Thoracic aorta (tissue), 2 donors: ENCODE results near the gene NOS1AP. TPM values are rescaled to one million over a fixed set of nuclear protein-coding genes. Genes with fewer than 3 reads are reported as not detected.
A peak's percentile ranks its signal among the peaks of the same experiment; 100 is the strongest.

Source experiments
- ATAC-seq: fragments of 150-250 bp; one replicate; pipeline ENCODE4 v1.8.0; 2017; ENCODE audit warnings: low read depth; ENCODE audit not compliant: insufficient number of reproducible peaks, low FRiP score
- DNase-seq: peaks from one replicate; pipeline ENCODE4 v3.0.0-alpha.2; 2020; ENCODE audit warnings: low spot score
- H3K27ac ChIP-seq, 2 donors: fragments of 200-600 bp; sonication (generic); 1 replicate in 1 of 2; 2 replicates in 1 of 2; pipeline ENCODE4 v1.5.1; 2016; ENCODE audit warnings: mild to moderate bottlenecking in 2 of 2, moderate library complexity in 2 of 2
- H3K27me3 ChIP-seq: fragments of 200-600 bp; sonication (generic); replicated peaks from 2 replicates; pipeline ENCODE4 v1.6.0; 2016; ENCODE audit warnings: mild to moderate bottlenecking; ENCODE audit not compliant: insufficient read depth
- H3K36me3 ChIP-seq: fragments of 200-600 bp; sonication (generic); one replicate; pipeline ENCODE4 v1.5.1; 2016
- H3K4me1 ChIP-seq, 2 donors: fragments of 200-600 bp; sonication (generic); 1 replicate in 1 of 2; 2 replicates in 1 of 2; pipeline versions ENCODE4 v1.5.1 to v1.6.0; 2016; ENCODE audit warnings: low read depth in 2 of 2, mild to moderate bottlenecking in 1 of 2; ENCODE audit not compliant: control insufficient read depth in 1 of 2
- H3K4me3 ChIP-seq: fragments of 200-600 bp; sonication (generic); 2 replicates; pipeline ENCODE4 v1.5.1; 2016; ENCODE audit warnings: mild to moderate bottlenecking
- H3K9me3 ChIP-seq: fragments of 200-600 bp; sonication (generic); 2 replicates; pipeline ENCODE4 v1.5.1; 2016
- total RNA-seq, 2 donors: library from RNA; depleted of rRNA; stranded (reverse); fragments of >200 nt; gene quantifications; one replicate each; pipeline versions ENCODE4 v1.1.0 to v1.2.3, GENCODE V29; 2016
- TF ChIP-seq, protein P1 (sequence below): fragments of 200-600 bp; sonication (generic); IDR thresholded peaks from one replicate; pipeline ENCODE4 v1.5.1; 2019; ENCODE audit warnings: antibody characterized with exemption

NOS1AP gene
- total RNA-seq, 2 donors from 2014 or later = 6.3 to 12.2 TPM

DNA sequence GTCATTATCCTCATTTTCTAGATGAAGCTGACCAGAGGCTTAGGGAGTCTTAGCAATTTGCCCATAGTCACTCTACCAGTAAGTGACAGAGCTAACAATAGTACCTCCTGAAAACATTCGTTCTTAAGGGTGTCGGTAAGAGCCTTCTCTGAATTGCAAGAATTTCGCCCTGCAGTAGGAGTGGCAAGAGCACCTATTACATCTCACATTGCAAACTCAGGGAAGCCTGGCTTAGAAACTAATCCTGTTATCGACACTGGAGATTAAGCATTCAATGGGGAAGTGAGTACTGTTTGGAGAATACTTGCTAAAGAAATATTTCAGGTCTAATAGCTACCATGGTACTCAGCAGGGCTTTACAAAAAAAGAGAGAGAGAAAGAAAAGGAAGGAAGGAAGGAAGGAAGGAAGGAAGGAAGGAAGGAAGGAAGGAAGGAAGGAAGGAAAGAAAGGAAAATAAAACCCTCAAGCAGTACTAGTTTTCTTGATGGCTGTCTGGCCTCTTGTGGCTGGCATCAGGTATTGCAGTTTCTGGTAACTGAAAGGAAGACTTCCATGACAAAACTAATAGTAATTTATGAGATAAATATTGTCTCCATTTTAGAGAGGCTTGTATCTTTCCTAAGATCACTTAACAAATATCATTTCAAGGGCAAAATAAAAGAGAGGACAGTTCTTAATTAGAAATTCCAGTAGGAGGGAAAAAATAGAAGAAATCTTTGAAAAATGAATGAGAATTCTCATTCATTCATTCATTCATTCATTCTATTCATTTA is 322.5 kb downstream of the NOS1AP start:
- DNase-seq (no peak), ATAC-seq (no peak)
- no peaks in the 10 kb centered on the region for H3K4me1 ChIP-seq
- TF ChIP-seq, protein P1, sequence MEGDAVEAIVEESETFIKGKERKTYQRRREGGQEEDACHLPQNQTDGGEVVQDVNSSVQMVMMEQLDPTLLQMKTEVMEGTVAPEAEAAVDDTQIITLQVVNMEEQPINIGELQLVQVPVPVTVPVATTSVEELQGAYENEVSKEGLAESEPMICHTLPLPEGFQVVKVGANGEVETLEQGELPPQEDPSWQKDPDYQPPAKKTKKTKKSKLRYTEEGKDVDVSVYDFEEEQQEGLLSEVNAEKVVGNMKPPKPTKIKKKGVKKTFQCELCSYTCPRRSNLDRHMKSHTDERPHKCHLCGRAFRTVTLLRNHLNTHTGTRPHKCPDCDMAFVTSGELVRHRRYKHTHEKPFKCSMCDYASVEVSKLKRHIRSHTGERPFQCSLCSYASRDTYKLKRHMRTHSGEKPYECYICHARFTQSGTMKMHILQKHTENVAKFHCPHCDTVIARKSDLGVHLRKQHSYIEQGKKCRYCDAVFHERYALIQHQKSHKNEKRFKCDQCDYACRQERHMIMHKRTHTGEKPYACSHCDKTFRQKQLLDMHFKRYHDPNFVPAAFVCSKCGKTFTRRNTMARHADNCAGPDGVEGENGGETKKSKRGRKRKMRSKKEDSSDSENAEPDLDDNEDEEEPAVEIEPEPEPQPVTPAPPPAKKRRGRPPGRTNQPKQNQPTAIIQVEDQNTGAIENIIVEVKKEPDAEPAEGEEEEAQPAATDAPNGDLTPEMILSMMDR = peak; percentile 77
- H3K27ac ChIP-seq = no peak overlapping the region
- H3K4me3 ChIP-seq = no peak overlapping the region
- no peaks in the 10 kb centered on the region for H3K36me3 ChIP-seq
- no peaks in the 10 kb centered on the region for H3K9me3 ChIP-seq
- no peaks in the 10 kb centered on the region for H3K27me3 ChIP-seq

DNA sequence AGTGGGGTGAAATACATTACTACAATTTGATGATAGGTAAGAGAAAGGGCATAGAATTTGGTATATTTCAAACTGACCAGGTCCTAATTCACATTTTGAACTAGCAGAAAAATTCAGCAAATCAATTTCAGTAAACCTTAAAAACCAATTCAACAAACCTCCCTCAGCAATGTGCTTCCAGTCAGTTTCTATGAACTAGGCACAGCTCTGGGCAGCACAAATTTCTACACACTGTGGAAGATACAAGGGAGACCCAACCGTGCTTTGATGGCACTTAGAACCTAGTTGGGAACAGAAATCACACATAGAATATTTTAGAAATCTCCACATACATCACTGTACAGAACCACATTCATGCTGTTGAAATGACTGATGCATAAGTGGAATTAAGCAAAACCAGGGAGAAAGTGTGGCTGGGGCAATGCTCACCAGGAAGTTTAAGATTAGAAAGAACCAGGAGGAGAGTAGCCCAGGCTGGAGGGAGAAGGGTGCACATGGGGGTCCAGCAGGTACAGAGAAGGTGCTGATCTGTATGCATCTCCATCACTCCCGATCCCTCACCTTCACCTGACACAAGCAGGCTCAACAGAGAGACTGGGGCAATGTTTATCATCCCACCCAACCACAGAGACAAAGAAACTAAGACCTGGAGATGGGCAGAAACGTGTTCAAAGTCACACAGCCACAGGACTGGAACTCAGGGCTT is 326.9 kb downstream of the NOS1AP start:
- no peak for ATAC-seq
- H3K36me3 ChIP-seq = no peaks in the 10 kb centered on the region
- TF ChIP-seq, protein P1 = no peak

DNA sequence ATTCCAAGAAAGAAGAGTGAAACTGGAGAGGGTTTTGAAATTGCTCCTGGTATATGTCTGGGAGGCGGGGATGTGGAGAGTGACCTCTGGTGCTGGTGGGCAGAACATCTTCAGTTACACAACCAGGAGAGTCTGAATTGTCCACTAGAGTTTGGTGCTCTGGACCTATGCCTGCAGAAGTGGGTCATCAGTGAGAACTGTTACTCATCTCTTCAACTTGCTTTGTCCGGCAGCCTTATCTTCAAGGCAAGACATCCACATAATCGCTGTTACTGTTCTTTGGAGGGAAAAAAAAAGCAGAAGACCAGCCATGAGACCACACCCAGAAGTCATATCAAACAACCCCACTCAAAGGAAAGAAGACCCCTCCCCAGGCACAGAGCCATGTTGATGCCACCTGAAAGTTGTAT is 327.6 kb downstream of the NOS1AP start:
- Histone ChIP-seq H3K4me1 (no peaks in the 10 kb centered on the region), H3K4me3 (no peak overlapping the region), H3K36me3 (no peaks in the 10 kb centered on the region), H3K9me3 (no peaks in the 10 kb centered on the region), H3K27me3 (no peaks in the 10 kb centered on the region), H3K27ac (no peak overlapping the region)
- ATAC-seq (no peak), DNase-seq (no peak)
- TF ChIP-seq, protein P1 = no peak

More for the DNA sequence above, 326.9 kb downstream of the NOS1AP start:
- H3K9me3 ChIP-seq = no peaks in the 10 kb centered on the region
- H3K27me3 ChIP-seq = no peaks in the 10 kb centered on the region
- no peak for DNase-seq
- H3K4me3 ChIP-seq = no peak overlapping the region
- H3K27ac ChIP-seq = no peak overlapping the region
- no peaks in the 10 kb centered on the region for H3K4me1 ChIP-seq

DNA sequence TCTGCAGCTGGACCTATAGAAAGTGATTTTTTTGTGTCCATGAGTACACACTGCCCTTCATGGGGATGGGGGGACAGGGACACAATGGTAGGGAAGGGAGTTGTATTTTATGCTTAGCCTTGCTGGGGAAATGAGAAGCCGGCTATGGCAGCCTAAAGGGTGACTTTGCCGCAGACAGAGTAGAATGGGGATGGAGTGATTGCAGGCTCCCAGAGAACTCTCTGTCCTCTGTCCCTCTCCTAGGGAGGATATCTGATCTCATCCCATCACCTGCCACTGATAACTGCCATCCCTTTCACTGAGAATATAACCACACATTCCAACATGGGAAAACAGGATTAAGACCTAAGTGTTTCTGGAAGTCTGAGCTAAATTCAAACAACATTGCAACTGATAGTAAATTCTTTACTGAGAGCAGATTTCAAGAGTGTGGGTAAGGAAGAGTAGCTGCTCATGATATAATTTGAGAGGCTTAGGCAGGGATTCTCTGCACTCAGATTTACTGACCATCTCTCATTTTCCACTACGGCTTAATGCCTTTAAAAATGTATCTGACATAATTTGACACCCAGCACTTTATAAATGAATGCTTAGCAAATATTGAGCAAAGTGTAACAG is 328.6 kb downstream of the NOS1AP start:
- Histone ChIP-seq H3K4me3 (no peak overlapping the region), H3K27me3 (no peaks in the 10 kb centered on the region), H3K9me3 (no peaks in the 10 kb centered on the region), H3K4me1 (no peaks in the 10 kb centered on the region), H3K36me3 (no peaks in the 10 kb centered on the region), H3K27ac (no peak overlapping the region)
- no peak for ATAC-seq
- no peak for DNase-seq
- TF ChIP-seq, protein P1 = no peak

DNA sequence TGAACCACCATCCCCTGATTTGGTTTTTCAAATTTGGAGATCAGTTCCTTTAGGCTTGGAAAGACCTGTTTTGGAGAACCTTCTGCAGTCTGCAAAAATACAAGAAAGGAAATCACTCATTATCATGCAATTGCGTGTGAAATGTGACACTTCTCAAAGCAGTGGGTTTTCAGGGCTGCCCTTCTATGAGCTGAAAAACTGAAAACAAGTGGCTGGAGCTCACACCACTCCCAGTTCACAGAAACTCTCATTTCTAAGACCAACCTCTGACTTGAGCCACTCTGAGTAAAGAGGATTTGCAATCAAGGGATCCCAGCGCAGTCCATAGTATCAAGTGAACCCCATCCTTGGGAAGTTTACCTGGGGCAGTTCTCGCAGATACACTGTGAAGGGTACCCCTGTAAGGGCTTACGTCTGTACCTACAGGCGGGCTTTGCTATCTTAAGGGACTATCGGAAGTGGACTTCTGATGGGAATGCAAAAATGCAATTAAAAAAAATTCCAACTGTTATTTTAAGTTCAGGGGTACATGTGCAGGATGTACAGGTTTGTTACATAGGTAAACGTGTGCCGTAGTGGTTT is 329.6 kb downstream of the NOS1AP start:
- no peak overlapping the region for H3K4me3 ChIP-seq
- TF ChIP-seq, protein P1 = no peak
- no peak overlapping the region for H3K27ac ChIP-seq
- H3K4me1 ChIP-seq = no peaks in the 10 kb centered on the region
- H3K27me3 ChIP-seq = no peaks in the 10 kb centered on the region
- H3K36me3 ChIP-seq = no peaks in the 10 kb centered on the region
- no peaks in the 10 kb centered on the region for H3K9me3 ChIP-seq
- no peak for ATAC-seq
- no peak for DNase-seq
